ENCODE measurements around the gene ATXN7.

Gene ATXN7

DNA sequence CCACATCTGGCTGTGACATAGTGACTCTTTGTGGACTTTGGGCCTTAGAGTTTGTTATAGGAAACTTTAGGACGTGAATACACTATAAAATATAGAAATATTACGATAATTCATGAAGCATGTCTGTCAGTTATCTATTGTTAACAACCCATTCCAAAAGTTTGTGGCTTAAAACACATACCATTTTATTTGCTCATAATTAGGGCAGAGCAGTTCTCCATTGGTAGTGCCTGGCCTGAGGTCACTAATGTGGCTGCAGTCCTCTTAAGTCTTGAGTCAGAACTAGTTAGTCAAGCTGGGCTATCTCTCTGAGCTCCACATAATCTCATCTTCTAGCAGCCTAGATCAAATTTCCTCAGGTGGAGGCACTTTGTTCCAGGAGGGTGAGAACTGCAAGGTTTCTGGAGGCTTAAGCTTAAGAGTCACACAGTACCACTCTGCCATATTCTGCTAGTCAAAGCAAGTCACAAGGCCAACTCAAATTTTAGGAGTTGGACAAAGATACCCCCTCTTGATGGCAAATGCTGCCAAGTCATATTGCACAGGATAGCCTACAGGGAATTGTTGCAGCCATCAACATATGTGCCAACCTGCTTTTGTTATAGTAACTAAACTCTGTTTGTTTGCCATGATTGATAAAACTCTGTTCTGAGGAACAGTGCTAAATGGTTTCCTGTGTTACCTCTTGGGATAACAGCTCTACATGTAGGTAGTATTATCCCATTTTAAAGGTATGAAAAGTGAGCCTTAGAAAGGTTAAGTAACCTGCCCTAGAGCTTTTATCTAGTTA lies 8.7 kb downstream of the ATXN7 start:
- TF ChIP-seq, protein P1, sequence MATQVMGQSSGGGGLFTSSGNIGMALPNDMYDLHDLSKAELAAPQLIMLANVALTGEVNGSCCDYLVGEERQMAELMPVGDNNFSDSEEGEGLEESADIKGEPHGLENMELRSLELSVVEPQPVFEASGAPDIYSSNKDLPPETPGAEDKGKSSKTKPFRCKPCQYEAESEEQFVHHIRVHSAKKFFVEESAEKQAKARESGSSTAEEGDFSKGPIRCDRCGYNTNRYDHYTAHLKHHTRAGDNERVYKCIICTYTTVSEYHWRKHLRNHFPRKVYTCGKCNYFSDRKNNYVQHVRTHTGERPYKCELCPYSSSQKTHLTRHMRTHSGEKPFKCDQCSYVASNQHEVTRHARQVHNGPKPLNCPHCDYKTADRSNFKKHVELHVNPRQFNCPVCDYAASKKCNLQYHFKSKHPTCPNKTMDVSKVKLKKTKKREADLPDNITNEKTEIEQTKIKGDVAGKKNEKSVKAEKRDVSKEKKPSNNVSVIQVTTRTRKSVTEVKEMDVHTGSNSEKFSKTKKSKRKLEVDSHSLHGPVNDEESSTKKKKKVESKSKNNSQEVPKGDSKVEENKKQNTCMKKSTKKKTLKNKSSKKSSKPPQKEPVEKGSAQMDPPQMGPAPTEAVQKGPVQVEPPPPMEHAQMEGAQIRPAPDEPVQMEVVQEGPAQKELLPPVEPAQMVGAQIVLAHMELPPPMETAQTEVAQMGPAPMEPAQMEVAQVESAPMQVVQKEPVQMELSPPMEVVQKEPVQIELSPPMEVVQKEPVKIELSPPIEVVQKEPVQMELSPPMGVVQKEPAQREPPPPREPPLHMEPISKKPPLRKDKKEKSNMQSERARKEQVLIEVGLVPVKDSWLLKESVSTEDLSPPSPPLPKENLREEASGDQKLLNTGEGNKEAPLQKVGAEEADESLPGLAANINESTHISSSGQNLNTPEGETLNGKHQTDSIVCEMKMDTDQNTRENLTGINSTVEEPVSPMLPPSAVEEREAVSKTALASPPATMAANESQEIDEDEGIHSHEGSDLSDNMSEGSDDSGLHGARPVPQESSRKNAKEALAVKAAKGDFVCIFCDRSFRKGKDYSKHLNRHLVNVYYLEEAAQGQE (IDR thresholded peaks at IDR 0.05; ENCODE audit: insufficient read depth in 1 of 2, low read depth in 2 of 2, low read length in 2 of 2), result no peak
- TF ChIP-seq POLR2AphosphoS5 (IDR thresholded peaks at IDR 0.05; ENCODE audit: low read depth, low read length) (no peak), SIN3A (IDR thresholded peaks at IDR 0.05; ENCODE audit: borderline replicate concordance, insufficient read depth, low read length) (no peak), TAF1 (IDR thresholded peaks at IDR 0.05; ENCODE audit: borderline replicate concordance, insufficient read depth, low read length) (no peak), FOXP2 (optimal IDR thresholded peaks at IDR 0.05; ENCODE audit: borderline replicate concordance, extremely low read depth, extremely low read length, insufficient read depth) (no peak)

DNA sequence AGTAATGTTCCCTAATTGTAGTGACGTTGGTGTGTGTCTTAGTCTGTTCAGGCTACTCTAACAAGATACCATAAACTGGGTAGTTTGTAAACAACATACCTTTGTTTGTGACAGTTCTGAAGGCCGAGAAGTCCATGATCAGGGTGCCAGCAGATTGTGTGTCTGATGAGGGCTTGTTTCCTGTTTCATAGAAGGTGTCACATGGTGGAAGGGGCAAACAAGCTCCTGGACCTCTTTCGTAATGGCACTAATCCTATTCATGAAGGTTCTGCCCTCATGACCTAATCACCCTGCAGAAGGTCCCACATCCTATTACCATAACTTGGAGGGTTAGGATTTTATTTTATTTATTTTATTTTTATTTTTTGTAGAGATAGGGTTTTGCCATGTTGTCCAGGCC lies 11.1 kb downstream of the ATXN7 start:
- TF ChIP-seq SIN3A (IDR thresholded peaks at IDR 0.05; ENCODE audit: borderline replicate concordance, insufficient read depth, low read length) (no peak), TAF1 (IDR thresholded peaks at IDR 0.05; ENCODE audit: borderline replicate concordance, insufficient read depth, low read length) (no peak), FOXP2 (optimal IDR thresholded peaks at IDR 0.05; ENCODE audit: borderline replicate concordance, extremely low read depth, extremely low read length, insufficient read depth) (no peak), POLR2AphosphoS5 (IDR thresholded peaks at IDR 0.05; ENCODE audit: low read depth, low read length) (no peak)
- TF ChIP-seq, protein P1 (IDR thresholded peaks at IDR 0.05; ENCODE audit: insufficient read depth in 1 of 2, low read depth in 2 of 2, low read length in 2 of 2), result no peak

DNA sequence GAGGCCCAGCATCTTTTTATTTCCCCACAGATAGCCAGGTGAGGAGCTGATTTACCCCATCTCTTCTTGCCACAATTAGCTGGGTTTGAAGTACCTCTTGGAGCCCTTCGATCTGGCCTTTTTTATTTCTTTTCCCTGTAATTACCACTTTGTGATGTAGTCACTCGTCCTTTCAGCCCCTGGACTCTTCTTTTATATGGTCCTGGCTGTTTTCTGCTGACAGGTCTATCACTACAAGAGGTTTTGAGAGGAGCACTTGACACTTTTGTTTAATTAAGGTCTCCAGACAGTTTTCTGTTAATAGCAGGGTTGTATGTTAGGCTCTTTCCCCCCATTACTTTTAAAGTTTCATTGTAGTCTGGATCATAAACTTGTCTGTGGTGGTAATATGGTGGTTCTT lies 11.8 kb downstream of the ATXN7 start:
- no peak for TF ChIP-seq TAF1 (IDR thresholded peaks at IDR 0.05; ENCODE audit: borderline replicate concordance, insufficient read depth, low read length)
- TF ChIP-seq, protein P1 (IDR thresholded peaks at IDR 0.05; ENCODE audit: insufficient read depth in 1 of 2, low read depth in 2 of 2, low read length in 2 of 2), result no peak
- TF ChIP-seq FOXP2 (optimal IDR thresholded peaks at IDR 0.05; ENCODE audit: borderline replicate concordance, extremely low read depth, extremely low read length, insufficient read depth), result no peak
- no peak for TF ChIP-seq POLR2AphosphoS5 (IDR thresholded peaks at IDR 0.05; ENCODE audit: low read depth, low read length)
- no peak for TF ChIP-seq SIN3A (IDR thresholded peaks at IDR 0.05; ENCODE audit: borderline replicate concordance, insufficient read depth, low read length)

DNA sequence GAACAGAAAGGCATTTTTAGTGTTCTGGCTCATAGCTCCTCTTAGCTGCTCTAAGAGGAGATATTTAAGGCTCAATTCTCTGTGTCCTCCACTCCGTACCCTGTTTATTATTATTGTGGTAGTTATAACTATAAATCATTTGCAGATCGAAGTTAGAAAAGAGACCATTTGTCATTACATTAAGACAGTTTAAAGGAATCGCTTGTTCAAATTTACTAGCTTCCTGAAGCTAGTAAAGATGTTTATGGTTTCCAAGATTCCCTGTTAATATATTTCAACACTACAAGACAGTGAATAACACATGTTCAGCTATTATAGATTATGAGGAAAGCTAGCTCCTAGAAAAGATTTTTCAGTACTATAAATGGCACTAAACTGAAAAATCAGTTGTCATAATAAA lies 12.6 kb downstream of the ATXN7 start:
- TF ChIP-seq, protein P1 (IDR thresholded peaks at IDR 0.05; ENCODE audit: insufficient read depth in 1 of 2, low read depth in 2 of 2, low read length in 2 of 2), result no peak
- no peak for TF ChIP-seq SIN3A (IDR thresholded peaks at IDR 0.05; ENCODE audit: borderline replicate concordance, insufficient read depth, low read length)
- TF ChIP-seq FOXP2 (optimal IDR thresholded peaks at IDR 0.05; ENCODE audit: borderline replicate concordance, extremely low read depth, extremely low read length, insufficient read depth), result no peak

All from PFSK-1 (cell line).